ENCODE measurements around the gene RANBP17.
A peak's percentile ranks its signal among the peaks of the same experiment; 100 is the strongest.

The RANBP17 gene

GRCh38 chr5:171094356-171094755 is 232.5 kb downstream of the RANBP17 start:
- Histone ChIP-seq H3K23ac (ENCODE audit: low read length) (no peak overlapping the region), H3K56ac (ENCODE audit: low read length) (no peak overlapping the region), H4K5ac (ENCODE audit: low read length) (no peak overlapping the region), H2BK120ac (ENCODE audit: low read depth, low read length) (no peak overlapping the region), H3K27me3 (ENCODE audit: insufficient read depth, low read length, poor library complexity) (no peaks in the 10 kb centered on the region), H3K18ac (ENCODE audit: low read length) (no peak overlapping the region), H3K79me2 (ENCODE audit: control insufficient read depth, insufficient read depth, low read length) (no peaks in the 10 kb centered on the region), H2AK5ac (ENCODE audit: low read length) (no peak overlapping the region), H2BK5ac (ENCODE audit: low read length) (no peak overlapping the region), H3K9ac (ENCODE audit: low read length) (no peak overlapping the region), H3K4me3 (ENCODE audit: low read length) (no peak overlapping the region), H4K8ac (ENCODE audit: low read depth, low read length) (no peak overlapping the region), H3K4ac (ENCODE audit: low read depth, low read length) (no peak overlapping the region), H3K4me1 (ENCODE audit: control insufficient read depth, low read depth, low read length) (no peaks in the 10 kb centered on the region), H3K79me1 (ENCODE audit: low read length) (no peaks in the 10 kb centered on the region), H3K27ac (ENCODE audit: low read depth, low read length) (no peak overlapping the region), H3K4me2 (ENCODE audit: low read length) (no peak overlapping the region), H2BK15ac (replicated peaks; ENCODE audit: low read depth) (no peak overlapping the region), H3K36me3 (ENCODE audit: control insufficient read depth, insufficient read depth, low read length) (no peaks in the 10 kb centered on the region)
- WGBS (ENCODE audit: extremely low coverage, insufficient coverage, low lambda C conversion rate): no CpG with 5 or more reads among the region's 3 CpGs
- peak; percentile 6 for DNase-seq

- Histone ChIP-seq H3K36me3 (ENCODE audit: control insufficient read depth, insufficient read depth, low read length) (no peaks in the 10 kb centered on the region), H3K9ac (ENCODE audit: low read length) (no peak overlapping the region), H2BK120ac (ENCODE audit: low read depth, low read length) (no peak overlapping the region), H3K27ac (ENCODE audit: low read depth, low read length) (no peak overlapping the region), H3K4ac (ENCODE audit: low read depth, low read length) (no peak overlapping the region), H3K18ac (ENCODE audit: low read length) (no peak overlapping the region), H3K4me2 (ENCODE audit: low read length) (no peak overlapping the region), H2BK5ac (ENCODE audit: low read length) (no peak overlapping the region), H3K27me3 (ENCODE audit: insufficient read depth, low read length, poor library complexity) (no peaks in the 10 kb centered on the region), H4K5ac (ENCODE audit: low read length) (no peak overlapping the region), H2BK15ac (replicated peaks; ENCODE audit: low read depth) (no peak overlapping the region), H2AK5ac (ENCODE audit: low read length) (no peak overlapping the region), H3K23ac (ENCODE audit: low read length) (no peak overlapping the region), H3K79me1 (ENCODE audit: low read length) (no peaks in the 10 kb centered on the region), H3K79me2 (ENCODE audit: control insufficient read depth, insufficient read depth, low read length) (no peaks in the 10 kb centered on the region), H3K4me1 (ENCODE audit: control insufficient read depth, low read depth, low read length) (no peaks in the 10 kb centered on the region), H4K8ac (ENCODE audit: low read depth, low read length) (no peak overlapping the region), H3K4me3 (ENCODE audit: low read length) (no peak overlapping the region), H3K56ac (ENCODE audit: low read length) (no peak overlapping the region)
- DNase-seq: peak; percentile 77
- WGBS (ENCODE audit: extremely low coverage, insufficient coverage, low lambda C conversion rate): no CpG with 5 or more reads among the region's 11 CpGs
Measured at GRCh38 chr5:171102877-171103610, 241.2 kb downstream of the RANBP17 start.

- Histone ChIP-seq H3K4me2 (ENCODE audit: low read length) (no peak overlapping the region), H2BK15ac (replicated peaks; ENCODE audit: low read depth) (no peak overlapping the region), H4K5ac (ENCODE audit: low read length) (no peak overlapping the region), H2BK120ac (ENCODE audit: low read depth, low read length) (no peak overlapping the region), H4K8ac (ENCODE audit: low read depth, low read length) (no peak overlapping the region), H2BK5ac (ENCODE audit: low read length) (no peak overlapping the region), H3K4ac (ENCODE audit: low read depth, low read length) (no peak overlapping the region), H3K23ac (ENCODE audit: low read length) (no peak overlapping the region), H3K79me1 (ENCODE audit: low read length) (no peaks in the 10 kb centered on the region), H3K27ac (ENCODE audit: low read depth, low read length) (no peak overlapping the region), H3K56ac (ENCODE audit: low read length) (no peak overlapping the region), H3K4me3 (ENCODE audit: low read length) (no peak overlapping the region), H3K36me3 (ENCODE audit: control insufficient read depth, insufficient read depth, low read length) (no peaks in the 10 kb centered on the region), H2AK5ac (ENCODE audit: low read length) (no peak overlapping the region), H3K27me3 (ENCODE audit: insufficient read depth, low read length, poor library complexity) (no peaks in the 10 kb centered on the region), H3K9ac (ENCODE audit: low read length) (no peak overlapping the region), H3K18ac (ENCODE audit: low read length) (no peak overlapping the region), H3K79me2 (ENCODE audit: control insufficient read depth, insufficient read depth, low read length) (no peaks in the 10 kb centered on the region), H3K4me1 (ENCODE audit: control insufficient read depth, low read depth, low read length) (no peaks in the 10 kb centered on the region)
- WGBS (ENCODE audit: extremely low coverage, insufficient coverage, low lambda C conversion rate): no CpG with 5 or more reads among the region's 4 CpGs
- DNase-seq: no peak
Measured at GRCh38 chr5:171107669-171108068, 245.9 kb downstream of the RANBP17 start.

GRCh38 chr5:171115519-171115918 is 253.7 kb downstream of the RANBP17 start:
- Histone ChIP-seq H3K4me3 (ENCODE audit: low read length) (no peak overlapping the region), H3K27me3 (ENCODE audit: insufficient read depth, low read length, poor library complexity) (no peaks in the 10 kb centered on the region), H3K27ac (ENCODE audit: low read depth, low read length) (no peak overlapping the region), H3K9ac (ENCODE audit: low read length) (no peak overlapping the region), H2AK5ac (ENCODE audit: low read length) (no peak overlapping the region), H3K4ac (ENCODE audit: low read depth, low read length) (no peak overlapping the region), H3K56ac (ENCODE audit: low read length) (no peak overlapping the region), H4K5ac (ENCODE audit: low read length) (no peak overlapping the region), H2BK5ac (ENCODE audit: low read length) (no peak overlapping the region), H2BK15ac (replicated peaks; ENCODE audit: low read depth) (no peak overlapping the region), H3K36me3 (ENCODE audit: control insufficient read depth, insufficient read depth, low read length) (no peaks in the 10 kb centered on the region), H3K4me1 (ENCODE audit: control insufficient read depth, low read depth, low read length) (no peaks in the 10 kb centered on the region), H3K23ac (ENCODE audit: low read length) (no peak overlapping the region), H3K4me2 (ENCODE audit: low read length) (no peak overlapping the region), H3K79me1 (ENCODE audit: low read length) (no peaks in the 10 kb centered on the region), H4K8ac (ENCODE audit: low read depth, low read length) (no peak overlapping the region), H3K18ac (ENCODE audit: low read length) (no peak overlapping the region), H2BK120ac (ENCODE audit: low read depth, low read length) (no peak overlapping the region), H3K79me2 (ENCODE audit: control insufficient read depth, insufficient read depth, low read length) (no peaks in the 10 kb centered on the region)
- WGBS (ENCODE audit: extremely low coverage, insufficient coverage, low lambda C conversion rate): no CpG with 5 or more reads among the region's 5 CpGs
- no peak for DNase-seq

GRCh38 chr5:171116719-171117118 is 254.9 kb downstream of the RANBP17 start:
- Histone ChIP-seq H3K79me2 (ENCODE audit: control insufficient read depth, insufficient read depth, low read length) (no peaks in the 10 kb centered on the region), H2AK5ac (ENCODE audit: low read length) (no peak overlapping the region), H3K36me3 (ENCODE audit: control insufficient read depth, insufficient read depth, low read length) (no peaks in the 10 kb centered on the region), H3K79me1 (ENCODE audit: low read length) (no peaks in the 10 kb centered on the region), H3K4me2 (ENCODE audit: low read length) (no peak overlapping the region), H3K27ac (ENCODE audit: low read depth, low read length) (no peak overlapping the region), H4K8ac (ENCODE audit: low read depth, low read length) (no peak overlapping the region), H3K56ac (ENCODE audit: low read length) (no peak overlapping the region), H2BK15ac (replicated peaks; ENCODE audit: low read depth) (no peak overlapping the region), H3K9ac (ENCODE audit: low read length) (no peak overlapping the region), H3K23ac (ENCODE audit: low read length) (no peak overlapping the region), H2BK5ac (ENCODE audit: low read length) (no peak overlapping the region), H3K18ac (ENCODE audit: low read length) (no peak overlapping the region), H3K4ac (ENCODE audit: low read depth, low read length) (no peak overlapping the region), H3K27me3 (ENCODE audit: insufficient read depth, low read length, poor library complexity) (no peaks in the 10 kb centered on the region), H3K4me3 (ENCODE audit: low read length) (no peak overlapping the region), H3K4me1 (ENCODE audit: control insufficient read depth, low read depth, low read length) (no peaks in the 10 kb centered on the region), H2BK120ac (ENCODE audit: low read depth, low read length) (no peak overlapping the region), H4K5ac (ENCODE audit: low read length) (no peak overlapping the region)
- no peak for DNase-seq
- no CpG with 5 or more reads among the region's 2 CpGs for WGBS (ENCODE audit: extremely low coverage, insufficient coverage, low lambda C conversion rate)
